HTR-8/SVneo (cell line): ENCODE measurements around the gene KRT79.

Experiments
- DNase-seq: peaks from one replicate; pipeline ENCODE4 v3.0.0; 2011; ENCODE audit warnings: low spot score, mixed read lengths; ENCODE audit not compliant: insufficient read length
- FAIRE-seq: peaks from 2 replicates; lab custom pipeline; 2011; peaks lifted over from hg19 to GRCh38; lab: Jason Lieb, UNC

The KRT79 gene

DNA sequence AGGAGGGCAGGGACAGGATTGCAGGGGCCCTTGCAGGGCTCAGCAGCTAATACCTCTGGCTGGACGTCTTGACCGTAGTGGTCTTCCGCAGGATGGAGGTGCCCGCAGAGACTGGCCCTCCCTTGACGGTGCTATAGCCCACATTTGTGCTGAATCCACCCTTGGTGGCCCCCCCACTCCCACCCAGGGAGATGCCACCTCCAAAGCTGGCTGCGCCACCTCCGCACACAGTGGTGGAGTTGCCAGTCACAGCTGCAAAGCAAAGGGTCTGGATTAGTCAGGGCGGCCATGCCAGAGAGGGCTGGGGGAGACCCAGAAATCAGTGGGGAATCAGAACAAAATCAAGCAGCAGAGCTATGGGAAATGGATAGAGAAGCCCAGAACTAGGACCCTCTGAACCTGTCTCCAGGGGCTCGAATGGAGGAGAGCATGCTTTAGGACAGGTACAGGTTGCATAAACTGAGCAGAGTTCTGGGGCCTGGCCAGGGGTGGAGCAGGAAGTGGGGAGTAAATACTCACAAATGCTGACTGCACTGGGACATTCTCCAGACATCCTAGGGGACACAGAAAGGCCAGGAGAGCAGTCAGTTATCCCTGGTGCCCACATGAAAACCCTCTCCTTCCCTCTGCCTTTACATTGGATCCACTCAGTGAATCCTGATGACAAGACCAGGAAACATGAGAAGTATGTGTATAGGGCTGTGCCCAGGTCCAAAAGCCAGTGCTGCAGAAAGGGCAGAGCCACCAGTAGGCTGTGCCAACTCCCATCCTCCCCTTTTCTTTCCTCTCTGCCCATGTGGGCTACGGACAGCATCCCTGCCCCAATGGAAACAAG is 12.1 kb downstream of the KRT79 start:
- no peak for FAIRE-seq
- DNase-seq, result no peak

DNA sequence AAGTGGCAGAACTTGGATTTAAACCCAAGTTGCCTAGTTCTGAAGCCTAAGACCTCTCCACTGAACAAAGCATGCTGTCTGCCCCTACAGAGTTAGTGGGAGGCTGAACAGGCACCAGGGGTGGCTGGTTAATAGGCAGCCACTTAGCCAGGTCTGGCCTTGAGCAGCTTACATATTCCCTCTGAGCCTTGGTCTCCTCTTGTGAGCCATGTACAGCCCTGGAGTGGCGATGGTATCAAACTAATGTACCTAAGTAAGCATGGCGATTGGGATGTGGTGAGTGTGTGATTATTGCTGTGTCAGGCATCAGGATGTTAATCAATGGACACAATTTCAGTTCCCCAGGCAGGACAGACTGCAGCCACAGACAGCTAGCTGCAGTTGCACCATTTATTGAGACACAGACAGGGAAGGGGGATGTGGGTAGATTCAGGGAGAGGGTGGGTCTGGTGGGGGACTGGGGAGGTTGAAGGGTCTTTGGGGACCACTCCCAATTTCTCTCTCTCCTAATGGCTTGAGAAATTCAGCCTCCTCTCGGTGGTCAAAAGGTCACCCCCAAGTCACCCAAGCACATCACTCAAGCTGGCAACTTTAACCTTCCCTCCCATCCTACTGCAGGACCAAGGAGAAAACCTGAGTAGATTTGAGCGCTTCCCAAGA is 12.9 kb downstream of the KRT79 start:
- FAIRE-seq (no peak), DNase-seq (no peak)

DNA sequence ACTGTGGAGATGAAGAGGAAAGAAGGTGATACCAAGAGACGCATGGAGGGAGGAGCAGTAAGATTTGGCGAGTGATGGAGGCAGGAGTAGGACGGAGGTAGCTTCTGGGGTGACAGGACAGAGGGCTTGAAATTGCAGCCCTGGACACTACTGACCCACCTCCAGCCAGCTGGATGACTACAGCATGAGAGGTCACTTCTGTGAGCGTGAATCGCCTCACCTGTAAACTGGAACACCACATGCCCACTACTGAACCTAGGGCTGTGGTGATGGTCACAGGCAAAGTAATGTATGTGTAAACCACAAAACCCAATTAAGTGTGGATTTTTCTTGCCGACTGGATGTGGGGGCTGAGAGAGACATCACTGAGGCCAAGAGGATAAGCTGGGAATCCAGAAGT is 13.6 kb downstream of the KRT79 start:
- DNase-seq (no peak), FAIRE-seq (no peak)

DNA sequence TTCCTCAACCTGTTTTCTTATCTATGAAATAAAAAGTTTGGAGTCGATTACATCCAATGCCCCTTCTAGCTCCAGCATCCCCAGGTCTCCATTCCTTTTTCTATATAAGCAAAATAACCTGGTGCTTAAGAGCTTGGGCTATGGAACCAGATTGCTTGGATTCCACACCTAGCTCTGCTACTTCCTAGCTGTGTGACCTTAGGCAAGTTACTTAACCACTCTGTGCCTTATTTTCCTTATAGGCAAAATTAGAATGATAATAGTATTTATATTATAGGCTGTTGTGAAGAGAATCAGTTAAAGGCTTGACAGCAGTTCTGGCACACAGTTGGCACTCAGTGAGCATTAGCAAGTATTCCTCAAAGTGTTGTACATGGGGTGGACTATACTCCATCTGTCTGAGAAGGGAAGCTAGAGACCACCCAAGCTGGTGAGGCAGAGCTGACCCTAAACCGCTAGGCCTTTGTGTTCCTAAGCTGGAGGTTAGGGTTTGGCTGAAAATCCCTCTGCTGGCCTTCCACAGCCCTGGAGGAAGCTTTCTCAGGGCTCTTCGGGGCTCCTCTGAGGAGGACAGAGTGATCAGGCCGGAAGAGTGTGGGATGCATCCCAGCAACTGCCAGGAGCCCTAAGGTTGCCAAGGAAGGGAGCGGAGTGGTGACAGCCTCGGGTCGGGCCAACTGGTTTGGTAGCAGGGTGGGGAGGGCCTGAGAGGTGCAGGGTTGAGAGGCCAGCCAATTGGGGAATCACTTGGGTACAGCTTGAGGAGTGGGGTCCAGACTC is 14.2 kb downstream of the KRT79 start:
- no peak for DNase-seq
- FAIRE-seq, result no peak

DNA sequence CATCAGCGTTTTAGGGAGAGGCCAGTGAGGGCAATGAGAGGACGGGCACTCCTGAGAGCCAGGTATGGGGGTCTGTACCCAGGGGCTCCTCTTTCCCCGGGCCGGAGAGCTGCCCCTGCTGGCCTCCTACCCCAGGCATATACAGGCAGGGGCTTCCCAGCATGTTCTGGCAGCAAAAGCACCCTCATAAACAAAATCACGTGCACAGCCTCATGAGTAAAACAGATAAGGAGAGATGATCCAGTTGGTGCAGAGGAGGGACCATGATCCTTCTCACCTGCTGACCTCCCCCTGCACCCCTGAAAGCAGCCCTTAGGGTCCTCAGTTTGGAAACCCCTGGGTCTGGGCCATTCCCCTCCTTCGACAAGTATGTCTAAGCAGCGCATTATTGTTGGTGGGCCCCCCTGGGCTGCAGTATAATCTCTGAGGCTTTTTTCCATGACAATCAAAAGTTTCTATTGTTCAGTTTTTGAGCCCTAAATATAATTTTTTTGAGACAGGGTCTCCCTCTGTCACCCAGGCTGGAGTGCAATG is 15.2 kb downstream of the KRT79 start:
- FAIRE-seq, result no peak
- DNase-seq, result no peak

DNA sequence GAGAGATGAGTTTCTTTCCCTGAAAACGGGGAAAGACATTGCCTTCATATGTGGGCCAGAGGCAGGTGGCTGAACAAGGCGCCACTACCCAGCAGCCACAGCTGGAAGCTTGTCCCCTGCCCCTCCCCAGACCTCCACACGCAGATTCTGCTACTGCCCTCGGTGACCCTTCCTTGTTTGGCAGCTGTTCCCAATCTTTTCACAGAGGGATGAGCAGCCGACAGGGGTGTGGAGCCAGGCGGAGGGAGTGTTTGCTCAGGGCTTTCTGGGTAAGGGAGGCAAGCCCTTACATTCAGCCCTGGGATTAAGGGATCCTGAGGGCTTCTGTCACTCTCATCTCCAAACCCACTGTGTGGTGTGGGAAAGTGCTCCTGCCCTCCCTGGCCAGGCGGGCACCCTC is 15.7 kb downstream of the KRT79 start:
- FAIRE-seq, result no peak

DNA sequence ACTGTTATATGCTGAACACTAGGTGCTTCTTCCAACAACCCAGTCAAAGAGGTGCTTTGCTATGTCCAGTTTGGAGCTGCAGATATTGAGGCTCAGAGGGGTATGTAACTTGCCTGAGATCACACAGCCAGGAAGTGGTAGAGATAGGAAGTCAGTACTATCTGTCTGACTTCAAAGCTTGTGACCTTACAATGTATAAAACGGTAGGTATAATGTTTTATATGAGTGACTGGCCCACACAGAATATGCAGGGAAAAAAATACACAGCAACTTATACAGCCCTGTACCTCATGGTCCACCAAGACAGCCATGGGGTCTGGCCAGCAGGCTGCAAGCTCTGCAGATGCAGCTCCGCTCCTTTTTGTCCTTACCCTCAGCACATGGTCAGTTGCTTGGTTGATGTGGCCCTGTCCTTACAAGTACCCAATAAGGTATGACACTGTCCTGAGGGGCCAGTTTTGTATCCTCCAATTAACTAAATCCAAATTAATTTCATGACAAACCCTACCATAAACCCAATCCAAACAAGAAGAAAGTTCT is 16.3 kb downstream of the KRT79 start:
- DNase-seq, result no peak
- no peak for FAIRE-seq

More for the DNA sequence above, 15.7 kb downstream of the KRT79 start:
- DNase-seq, result no peak

DNA sequence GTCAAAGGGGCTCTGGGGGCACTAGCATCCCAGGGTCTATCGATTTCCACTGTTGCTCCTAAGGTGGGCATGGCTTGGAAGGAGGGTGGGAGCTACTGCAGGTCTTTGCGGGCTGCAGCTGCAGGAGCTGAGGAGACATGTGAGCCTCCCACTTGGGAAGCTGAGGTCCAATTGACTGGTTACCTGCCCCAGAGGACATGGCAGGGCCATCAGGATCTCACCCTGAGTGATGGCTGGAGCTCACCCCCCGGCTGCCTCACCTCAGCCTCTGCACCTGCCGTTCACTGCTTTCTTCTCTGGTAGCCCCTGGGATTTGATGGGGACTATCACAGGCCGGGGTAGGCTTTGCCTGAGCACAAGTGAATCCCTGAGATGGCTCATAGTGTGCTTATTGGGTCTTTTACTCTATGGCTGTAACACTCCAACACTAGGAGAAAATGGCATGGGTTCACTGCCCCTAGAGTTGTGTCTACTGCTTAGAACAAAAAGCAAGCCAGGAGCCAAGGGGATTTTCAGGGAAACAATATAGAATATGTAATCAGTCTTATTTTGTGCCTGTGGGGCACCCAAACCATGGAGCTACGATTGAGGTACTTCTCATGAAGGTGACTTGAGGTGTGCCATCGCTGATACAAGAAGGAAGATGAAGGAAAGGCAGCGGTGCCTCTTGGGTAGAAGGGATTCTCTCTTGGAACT is 17.0 kb downstream of the KRT79 start:
- DNase-seq (no peak), FAIRE-seq (no peak)

DNA sequence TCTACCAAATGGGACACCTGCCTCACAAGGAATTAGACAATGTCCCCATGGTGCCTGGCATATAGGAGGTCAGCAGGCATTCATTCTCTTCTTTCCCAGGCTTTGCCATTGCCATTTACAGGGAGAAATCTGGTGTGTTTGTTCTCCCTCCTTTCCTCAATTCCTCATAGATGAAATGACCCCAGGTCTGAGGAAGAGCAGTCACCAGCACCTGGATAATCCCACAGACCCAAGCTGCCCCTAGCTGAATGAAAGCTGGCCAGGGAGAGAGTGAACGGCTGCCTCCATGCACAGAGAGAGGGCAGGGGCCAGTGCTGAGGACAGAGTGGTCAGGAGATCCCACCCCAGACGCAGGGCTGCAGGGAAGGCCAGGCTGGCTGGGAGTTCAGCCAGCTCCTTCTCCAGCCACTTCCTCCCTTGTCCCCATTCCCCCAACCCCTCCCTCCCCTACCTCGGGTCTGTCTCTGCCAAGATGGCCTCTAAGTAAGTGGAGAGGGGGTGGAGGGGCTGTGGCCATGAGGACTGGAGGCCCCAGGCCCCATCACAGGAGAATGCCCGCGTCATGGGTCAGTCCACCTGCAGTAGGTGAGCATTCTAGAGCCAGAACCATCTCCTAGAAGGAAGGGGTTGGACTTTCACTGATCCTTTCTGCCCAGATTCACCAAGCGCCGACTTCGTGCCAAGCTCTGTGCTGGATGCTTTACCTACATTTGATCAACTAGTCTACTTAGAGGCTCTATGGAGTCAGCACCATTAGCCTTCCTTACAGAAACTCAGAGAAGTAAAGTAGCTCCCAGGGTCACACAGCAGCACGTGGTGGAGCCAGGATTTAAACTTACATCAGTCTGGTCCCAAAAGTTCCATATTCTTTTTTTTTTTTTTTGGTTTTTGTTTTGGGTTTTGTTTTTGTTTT is 18.2 kb downstream of the KRT79 start:
- DNase-seq (no peak), FAIRE-seq (no peak)

DNA sequence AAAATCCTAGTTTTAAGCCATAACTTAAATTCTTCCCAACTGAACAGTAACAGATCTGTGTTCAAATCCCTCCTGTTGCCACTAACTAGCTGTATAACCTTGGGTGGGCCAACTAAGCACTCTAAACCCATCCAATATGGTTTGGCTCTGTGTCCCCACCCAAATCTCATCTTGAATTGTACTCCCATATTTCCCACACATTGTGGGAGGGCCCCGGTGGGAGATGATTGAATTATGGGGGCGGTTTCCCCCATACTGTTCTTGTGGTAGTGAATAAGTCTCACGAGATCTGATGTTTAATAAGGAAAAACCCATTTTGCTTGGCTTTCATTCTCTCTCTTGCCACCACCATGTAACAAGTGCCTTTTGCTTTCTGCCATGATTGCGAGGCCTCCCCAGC is 18.9 kb downstream of the KRT79 start:
- DNase-seq, result no peak
- no peak for FAIRE-seq

DNA sequence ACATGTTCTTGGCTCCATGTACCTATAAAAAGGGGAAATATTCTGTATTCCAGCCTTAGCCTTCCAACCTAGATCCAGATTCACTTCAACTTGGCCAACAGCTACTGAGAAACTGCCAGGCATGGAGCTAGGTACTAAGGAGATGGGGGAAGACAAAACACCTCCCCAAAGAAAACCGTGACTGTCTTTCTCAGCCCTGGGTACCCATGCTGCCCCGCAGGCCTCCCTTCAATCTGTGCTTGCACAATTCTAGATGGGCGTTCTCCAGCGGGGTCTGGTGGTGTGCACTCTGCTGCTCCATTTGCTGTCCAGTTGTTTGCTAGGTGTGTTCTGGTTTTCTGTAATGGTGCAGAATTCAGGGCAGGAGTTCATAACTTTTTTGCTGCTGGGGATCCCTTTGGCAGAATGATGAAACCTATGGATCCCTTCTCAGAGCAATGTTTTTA is 19.4 kb downstream of the KRT79 start:
- FAIRE-seq (no peak), DNase-seq (no peak)

DNA sequence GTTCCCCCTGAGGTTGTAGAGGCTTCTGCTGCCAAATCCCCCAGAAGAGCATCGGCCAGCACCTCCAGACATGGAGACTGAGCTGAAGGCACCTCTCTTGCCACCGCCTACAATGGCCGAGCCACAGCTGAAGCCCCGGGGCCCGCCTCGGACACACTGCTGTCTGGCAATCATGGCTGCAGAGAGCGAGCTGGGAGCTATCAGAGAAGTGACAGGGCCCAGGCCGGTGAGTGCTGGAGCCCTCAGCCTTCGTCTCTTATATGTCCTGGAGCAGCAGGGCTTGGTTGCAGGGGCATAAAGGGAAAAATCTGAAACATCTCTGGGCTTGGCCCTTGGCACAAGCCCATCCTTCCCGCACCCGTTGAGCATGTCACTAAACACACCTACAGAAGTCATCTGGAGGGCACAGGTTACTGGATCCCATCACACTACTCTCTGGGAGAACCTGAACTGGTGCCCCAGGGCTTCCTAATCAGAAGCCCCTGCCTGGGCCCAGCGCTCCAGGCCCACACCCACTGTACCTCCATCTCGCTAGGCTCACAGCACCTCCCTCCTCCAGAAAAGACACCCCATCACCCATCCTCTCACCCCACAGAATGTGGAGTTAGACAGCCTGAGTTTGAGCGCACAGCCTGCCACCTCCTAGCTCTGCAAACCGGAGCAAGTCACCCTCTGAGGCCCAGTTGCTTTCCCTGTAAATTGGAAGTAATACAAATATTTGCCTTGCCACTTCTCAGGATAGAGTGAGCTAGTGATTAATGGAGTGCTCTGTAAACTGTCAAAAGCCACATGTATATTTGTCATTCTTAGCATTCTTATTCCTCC is 20.0 kb downstream of the KRT79 start, which contains the start of gene KRT4:
TSS of gene KRT4 (minus strand) at position 232 of the 825 bp plus-strand sequence. CDS start at position 174, 58 bp downstream.
- FAIRE-seq, result no peak

DNA sequence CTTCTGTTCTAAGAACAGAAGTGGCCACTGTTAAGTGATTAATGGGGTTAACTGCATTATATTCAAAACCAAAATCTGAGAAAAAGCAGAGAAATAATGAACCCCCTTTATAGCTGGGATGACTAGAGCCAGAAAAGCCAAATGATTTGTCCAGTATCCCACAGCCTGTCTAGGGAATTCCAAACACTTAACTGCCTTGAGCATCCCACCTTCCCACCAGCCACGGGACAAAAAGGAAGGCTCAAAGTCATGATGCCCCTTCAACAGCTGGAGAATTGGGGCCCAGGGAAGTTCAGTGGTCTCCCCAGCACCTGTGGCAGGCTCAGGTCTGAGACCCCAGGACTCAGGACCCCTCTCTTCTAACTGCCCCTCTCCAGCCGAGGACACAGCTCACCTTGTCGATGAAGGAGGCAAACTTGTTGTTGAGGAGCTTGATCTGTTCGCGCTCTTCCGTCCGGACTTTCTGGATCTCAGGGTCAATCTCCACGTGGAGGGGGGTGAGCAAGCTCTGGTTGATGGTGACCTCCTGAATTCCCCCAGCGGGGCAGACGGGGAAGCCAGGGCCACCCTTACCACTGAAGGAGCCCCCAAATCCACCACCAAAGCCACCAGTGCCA is 20.8 kb downstream of the KRT79 start:
- DNase-seq (no peak), FAIRE-seq (no peak)

More for the DNA sequence above, 20.0 kb downstream of the KRT79 start, which contains the start of gene KRT4:
- DNase-seq, result no peak

DNA sequence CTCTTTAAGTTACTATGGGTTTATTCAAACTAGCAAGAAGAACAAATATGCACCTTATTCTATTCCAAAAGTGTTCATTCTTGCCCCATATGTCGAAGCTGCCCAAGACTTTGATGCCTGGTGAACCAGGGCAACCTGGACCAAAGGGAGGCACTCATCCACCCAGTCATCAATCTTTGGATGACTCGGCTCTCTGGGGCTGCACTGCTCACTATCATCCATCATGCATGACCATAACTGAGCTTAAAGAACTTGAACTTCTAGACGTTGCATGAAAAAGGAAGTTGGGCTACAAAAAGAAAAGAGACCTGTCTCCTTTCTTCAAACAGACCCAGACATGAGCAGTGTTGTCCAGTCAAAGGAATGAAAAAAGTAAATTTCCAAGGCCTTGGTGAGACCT is 21.4 kb downstream of the KRT79 start:
- DNase-seq (no peak), FAIRE-seq (no peak)

DNA sequence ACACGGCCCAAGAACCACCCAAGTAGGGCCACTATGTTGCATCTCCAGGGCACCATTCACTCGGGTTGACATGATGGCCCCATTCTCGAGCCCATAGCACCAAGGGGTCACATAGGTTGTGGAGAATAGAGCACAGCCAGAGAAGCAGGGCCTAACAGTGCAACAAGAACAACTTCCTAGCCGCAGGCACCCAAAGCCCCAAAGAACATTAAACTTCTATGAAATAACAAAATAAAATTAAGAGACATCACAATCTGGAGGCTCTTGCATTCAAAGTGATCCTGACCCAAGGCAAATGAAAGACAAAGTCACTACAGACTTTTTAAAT is 22.1 kb downstream of the KRT79 start:
- no peak for DNase-seq
- FAIRE-seq, result no peak

DNA sequence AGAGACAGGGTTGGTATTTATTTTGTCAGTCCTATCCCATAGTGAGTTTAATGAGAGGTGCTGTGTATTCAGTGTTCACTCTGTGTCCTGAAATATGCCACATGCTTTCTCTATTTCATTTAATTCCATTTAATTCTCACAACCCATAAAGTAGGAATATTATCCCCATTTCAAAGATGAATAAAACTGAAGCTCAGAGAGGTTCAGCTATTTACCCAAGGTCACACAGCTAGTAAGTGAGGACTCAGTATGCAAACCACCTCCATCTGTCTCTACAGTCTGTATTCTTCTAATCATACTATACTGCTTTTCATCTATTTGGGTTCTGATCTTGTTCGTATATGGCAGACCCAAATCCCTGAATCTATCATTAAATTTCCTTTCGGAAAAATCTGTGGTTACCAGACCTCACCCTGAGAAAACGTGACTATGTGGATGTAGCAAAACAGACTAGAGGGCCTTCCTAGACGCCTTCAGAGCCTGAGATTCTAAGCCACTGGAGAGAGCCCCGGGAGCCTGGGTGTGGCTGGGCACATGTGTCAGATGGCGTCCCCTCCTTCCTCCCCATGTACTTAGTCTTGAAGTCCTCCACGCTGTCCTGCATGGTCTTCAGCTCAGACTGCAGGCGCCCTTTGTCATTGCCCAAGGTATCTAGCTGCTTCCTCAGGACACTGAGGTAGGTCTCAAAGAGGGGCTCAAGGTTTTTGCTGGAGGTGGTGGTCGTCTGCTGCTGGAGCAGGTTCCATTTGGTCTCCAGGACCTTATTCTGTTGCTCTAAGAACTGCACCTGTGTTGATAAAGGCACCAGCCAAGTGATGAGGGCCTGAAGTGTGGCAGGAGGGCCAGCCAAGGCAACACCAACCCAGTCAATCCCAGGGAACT is 22.7 kb downstream of the KRT79 start:
- FAIRE-seq, result no peak
- no peak for DNase-seq

DNA sequence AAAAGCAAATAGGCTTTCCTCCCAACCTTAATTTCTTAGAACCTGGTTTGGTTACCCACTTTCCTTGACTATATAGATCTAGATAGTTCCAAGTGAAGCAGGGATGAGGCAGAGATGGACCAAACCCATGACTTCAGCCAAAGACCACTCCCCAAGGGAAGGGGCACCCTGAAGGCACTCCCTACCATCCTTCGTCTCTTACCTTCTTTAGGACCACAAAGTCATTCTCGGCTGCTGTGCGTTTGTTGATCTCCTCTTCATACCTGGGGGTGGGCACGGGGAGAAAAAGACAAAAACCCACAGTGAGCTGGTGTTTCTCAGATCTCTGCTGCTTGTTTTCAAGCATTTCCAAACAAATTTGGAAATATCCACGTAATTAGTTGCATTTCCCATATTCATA is 23.6 kb downstream of the KRT79 start:
- DNase-seq, result no peak
- FAIRE-seq, result no peak
